Activated naive CD8-positive, alpha-beta T cell treated with anti-CD3 and anti-CD28 coated beads for 36 hours (primary cell): ENCODE measurements around the gene PSPH. TPM values are rescaled to one million over a fixed set of nuclear protein-coding genes. Genes with fewer than 3 reads are reported as not detected.

Experiments used
- total RNA-seq, 2 experiments: library from RNA; stranded (reverse); gene quantifications; one replicate each; pipeline ENCODE4 v1.2.3, GENCODE V29; 2021

Gene PSPH
- total RNA-seq, 2 experiments from 2014 or later = 36.3 to 38.3 TPM

Other genes with a start within 250 kb of the PSPH start
- gene SEPTIN14, start 188.7 kb downstream of the PSPH start, total RNA-seq = not detected
- 1 to 10 TPM; 1.4 to 2.0 TPM for gene ZNF713, start 164.0 kb downstream of the PSPH start, total RNA-seq
- gene MRPS17, start 99.6 kb downstream of the PSPH start, total RNA-seq = 10 to 100 TPM; 40.0 to 40.2 TPM
- gene NIPSNAP2, start 86.9 kb downstream of the PSPH start, total RNA-seq = 10 to 100 TPM; 47.0 to 47.2 TPM
- gene CCT6A, start 321 bp upstream of the PSPH start, total RNA-seq = 100 to 1,000 TPM; 340 TPM
- 100 to 1,000 TPM; 124 to 129 TPM for gene SUMF2, start 12.8 kb upstream of the PSPH start, total RNA-seq
- gene PHKG1, start 41.5 kb upstream of the PSPH start, total RNA-seq = 1 to 10 TPM; 1.1 to 1.3 TPM
- gene CHCHD2, start 55.0 kb upstream of the PSPH start, total RNA-seq = 100 to 1,000 TPM; 690 to 696 TPM
- not detected for gene NUPR2, start 65.0 kb upstream of the PSPH start, total RNA-seq